ENCODE data around the gene NBPF10.
"Not testable (repeated sequence)": the region's sequence is repeated elsewhere in the genome, so short reads cannot be mapped to it uniquely, and the experiment has no call there.

The NBPF10 gene, protein sequence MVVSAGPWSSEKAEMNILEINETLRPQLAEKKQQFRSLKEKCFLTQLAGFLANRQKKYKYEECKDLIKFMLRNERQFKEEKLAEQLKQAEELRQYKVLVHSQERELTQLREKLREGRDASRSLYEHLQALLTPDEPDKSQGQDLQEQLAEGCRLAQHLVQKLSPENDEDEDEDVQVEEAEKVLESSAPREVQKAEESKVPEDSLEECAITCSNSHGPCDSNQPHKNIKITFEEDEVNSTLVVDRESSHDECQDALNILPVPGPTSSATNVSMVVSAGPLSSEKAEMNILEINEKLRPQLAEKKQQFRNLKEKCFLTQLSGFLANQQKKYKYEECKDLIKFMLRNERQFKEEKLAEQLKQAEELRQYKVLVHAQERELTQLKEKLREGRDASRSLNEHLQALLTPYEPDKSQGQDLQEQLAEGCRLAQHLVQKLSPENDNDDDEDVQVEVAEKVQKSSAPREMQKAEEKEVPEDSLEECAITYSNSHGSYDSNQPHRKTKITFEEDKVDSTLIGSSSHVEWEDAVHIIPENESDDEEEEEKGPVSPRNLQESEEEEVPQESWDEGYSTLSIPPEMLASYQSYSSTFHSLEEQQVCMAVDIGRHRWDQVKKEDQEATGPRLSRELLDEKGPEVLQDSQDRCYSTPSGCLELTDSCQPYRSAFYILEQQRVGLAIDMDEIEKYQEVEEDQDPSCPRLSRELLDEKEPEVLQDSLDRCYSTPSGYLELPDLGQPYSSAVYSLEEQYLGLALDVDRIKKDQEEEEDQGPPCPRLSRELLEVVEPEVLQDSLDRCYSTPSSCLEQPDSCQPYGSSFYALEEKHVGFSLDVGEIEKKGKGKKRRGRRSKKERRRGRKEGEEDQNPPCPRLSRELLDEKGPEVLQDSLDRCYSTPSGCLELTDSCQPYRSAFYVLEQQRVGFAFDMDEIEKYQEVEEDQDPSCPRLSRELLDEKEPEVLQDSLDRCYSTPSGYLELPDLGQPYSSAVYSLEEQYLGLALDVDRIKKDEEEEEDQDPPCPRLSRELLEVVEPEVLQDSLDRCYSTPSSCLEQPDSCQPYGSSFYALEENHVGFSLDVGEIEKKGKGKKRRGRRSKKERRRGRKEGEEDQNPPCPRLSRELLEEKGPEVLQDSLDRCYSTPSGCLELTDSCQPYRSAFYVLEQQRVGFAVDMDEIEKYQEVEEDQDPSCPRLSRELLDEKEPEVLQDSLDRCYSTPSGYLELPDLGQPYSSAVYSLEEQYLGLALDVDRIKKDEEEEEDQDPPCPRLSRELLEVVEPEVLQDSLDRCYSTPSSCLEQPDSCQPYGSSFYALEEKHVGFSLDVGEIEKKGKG (N-terminal part only)

DNA sequence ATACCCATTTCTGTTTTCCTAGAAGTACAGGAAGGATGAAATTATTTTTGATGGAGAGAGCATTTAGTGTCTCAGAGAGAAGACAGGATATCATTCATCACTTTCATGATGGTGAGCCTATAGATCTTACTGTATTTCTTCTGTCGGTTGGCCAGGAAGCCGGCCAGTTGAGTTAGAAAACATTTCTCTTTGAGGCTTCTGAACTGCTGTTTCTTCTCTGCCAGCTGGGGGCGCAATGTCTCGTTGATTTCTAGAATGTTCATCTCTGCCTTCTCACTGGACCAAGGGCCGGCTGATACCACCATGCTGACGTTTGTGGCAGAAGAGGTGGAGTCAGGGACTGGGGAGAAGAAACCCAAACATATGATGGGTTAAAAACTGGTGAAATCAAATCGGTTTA, at the start of gene NBPF10:
TSS of gene NBPF10 (minus strand) at position 340 of the 400 bp plus-strand sequence. CDS start at position 305, 35 bp downstream.
- not testable (repeated sequence) for DNase-seq (ENCODE audit: low spot score)

DNA sequence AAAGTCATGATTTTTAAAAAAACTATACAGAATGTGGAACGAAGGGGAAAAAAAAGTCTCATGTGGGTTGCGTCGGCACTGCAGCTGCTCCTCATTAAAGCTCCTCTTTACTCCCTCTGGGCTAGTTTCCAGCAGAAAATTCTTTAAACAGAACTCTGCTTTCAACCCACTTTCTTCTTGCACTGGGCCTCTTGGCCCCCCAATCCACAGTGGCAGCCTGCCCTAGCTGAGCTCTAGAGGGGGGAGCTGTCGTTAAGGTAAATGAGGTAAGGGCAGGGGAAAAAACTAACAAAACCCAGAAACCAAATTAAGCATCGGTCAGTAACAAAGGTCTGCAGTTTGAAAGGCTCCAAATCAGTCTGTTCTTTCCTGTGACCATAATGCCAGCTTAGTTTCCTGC, 29.9 kb upstream of the NBPF10 start:
- not testable (repeated sequence) for DNase-seq (ENCODE audit: low spot score)

DNA sequence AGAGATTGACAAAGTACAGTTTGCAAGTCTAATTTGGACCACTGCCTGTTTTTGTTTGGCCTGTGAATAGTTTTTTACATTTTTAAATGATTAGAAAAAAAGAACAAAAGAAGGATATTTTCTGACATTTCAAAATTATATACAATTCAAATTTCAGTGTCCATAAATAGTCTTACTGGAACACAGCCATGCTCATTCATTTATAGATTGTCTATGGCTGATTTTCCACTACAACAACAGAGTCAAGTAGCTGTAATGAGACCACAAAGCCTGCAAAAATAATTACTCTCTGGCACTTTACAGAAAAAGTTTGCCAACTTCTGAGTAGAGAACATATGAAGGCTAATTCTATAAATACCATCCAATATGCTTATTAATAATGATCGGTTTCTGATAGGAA, 23.1 kb upstream of the NBPF10 start:
- not testable (repeated sequence) for DNase-seq (ENCODE audit: low spot score)

DNA sequence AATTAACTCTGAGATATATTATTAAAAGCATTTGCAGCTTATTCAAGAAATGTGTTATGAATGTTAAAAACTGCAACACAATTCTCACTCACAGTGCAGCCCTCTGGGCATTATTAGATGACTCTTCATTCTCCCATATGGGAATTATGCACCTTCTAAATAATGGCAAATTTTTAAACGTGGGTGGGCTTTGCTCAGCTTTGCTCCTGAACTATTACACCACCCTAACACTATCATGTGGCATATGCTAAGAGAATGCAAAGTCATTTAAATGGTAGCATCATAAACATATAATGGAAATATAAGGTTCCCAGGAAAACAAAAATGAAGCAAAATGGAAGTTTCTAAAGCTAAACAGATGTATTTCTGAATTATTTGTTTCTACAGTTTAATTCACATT, 22.7 kb upstream of the NBPF10 start:
- DNase-seq (ENCODE audit: low spot score) = not testable (repeated sequence)

Measured in HuH-7.5 (cell line).